Measurements from ENCODE around the gene DHDH. TPM values are rescaled to one million over a fixed set of nuclear protein-coding genes. Genes with fewer than 3 reads are reported as not detected.
A peak's percentile ranks its signal among the peaks of the same experiment; 100 is the strongest.

The DHDH gene
- total RNA-seq, 2 experiments from 2014 or later: not detected

- no TSS peak for BruUV-seq (replicated peaks)
- POLR2A ChIA-PET: interaction anchor here (0.6 to 1.5 kb wide), 8 partner anchors 11 to 292 kb away, joined by 3 to 9 read pairs (median 4); partner anchors contain the start of genes GYS1 and RUVBL2
Observed at GRCh38 chr19:48954595-48955307, 21.3 kb downstream of the DHDH start, which contains the start of gene BAX. Gene BAX (plus strand): TSS chr19:48954875. CDS start chr19:48954929, 54 bp downstream.

GRCh38 chr19:48955308-48955958 lies 21.9 kb downstream of the DHDH start:
- H3K4me1 ChIP-seq (ENCODE audit: insufficient read depth, low read length, poor library complexity, severe bottlenecking): peaks cover 18% of the 10 kb centered on the region
- ChIA-PET CTCF (ENCODE audit: unreplicated experiment) (interaction anchor here (0.6 kb wide), 1 partner anchor 679 kb away, joined by 3 read pairs; no protein-coding TSS in a partner anchor), POLR2A (interaction anchor here (0.6 to 1.5 kb wide), 2 partner anchors 24 to 38 kb away, joined by 5 to 6 read pairs; partner anchors contain the start of genes GYS1 and RUVBL2)
- H3K9me2 ChIP-seq (ENCODE audit: insufficient read depth, low read length): no peaks in the 10 kb centered on the region
- H3K27ac ChIP-seq (ENCODE audit: low read depth, low read length, poor library complexity, severe bottlenecking): peak overlapping the region; percentile 51
- H3K4me2 ChIP-seq (ENCODE audit: low read length): peak overlapping the region; percentile 100
- DNase-seq (ENCODE audit: low spot score): no peak
- H3K4me3 ChIP-seq (ENCODE audit: low read depth, low read length, poor library complexity, severe bottlenecking): peak overlapping the region; percentile 87
- no peak for TF ChIP-seq EZH2phosphoT487 (IDR thresholded peaks at IDR 0.05; ENCODE audit: borderline replicate concordance, low read depth, low read length)
- TF ChIP-seq CTCF (conservative IDR thresholded peaks at IDR 0.05; ENCODE audit: low read length): no peak
- no peaks in the 10 kb centered on the region for H4K20me1 ChIP-seq (ENCODE audit: insufficient read depth, low read length)
- H3K9me3 ChIP-seq (ENCODE audit: low read length): no peaks in the 10 kb centered on the region
- no peak overlapping the region; the same call in 1 of the 2 replicates for H2AFZ ChIP-seq (ENCODE audit: low read length)
- no TSS peak for BruUV-seq (replicated peaks)
- peaks cover 16% of the 10 kb centered on the region; the same call in 1 of the 2 replicates for H3K36me3 ChIP-seq (ENCODE audit: insufficient read depth, low read length)
- H3K79me2 ChIP-seq (ENCODE audit: insufficient read depth, low read depth, low read length): peaks cover 12% of the 10 kb centered on the region; the same call in 1 of the 2 replicates
- intact Hi-C loops (cut with micrococcal nuclease; ENCODE audit: unreplicated experiment): no loop called here

More at GRCh38 chr19:48954595-48955307, 21.3 kb downstream of the DHDH start, which contains the start of gene BAX:
- peak within 1 kb of the TSS; percentile 51 for H3K27ac ChIP-seq (ENCODE audit: low read depth, low read length, poor library complexity, severe bottlenecking)
- peaks cover 18% of the 10 kb centered on the region for H3K4me1 ChIP-seq (ENCODE audit: insufficient read depth, low read length, poor library complexity, severe bottlenecking)
- H3K4me3 ChIP-seq (ENCODE audit: low read depth, low read length, poor library complexity, severe bottlenecking): peak within 1 kb of the TSS; percentile 87
- H3K4me2 ChIP-seq (ENCODE audit: low read length): peak within 1 kb of the TSS; percentile 100
- peak; percentile 99 for DNase-seq (ENCODE audit: low spot score)
- no peaks in the 10 kb centered on the region for H4K20me1 ChIP-seq (ENCODE audit: insufficient read depth, low read length)
- TF ChIP-seq EZH2phosphoT487 (IDR thresholded peaks at IDR 0.05; ENCODE audit: borderline replicate concordance, low read depth, low read length) (no peak), CTCF (conservative IDR thresholded peaks at IDR 0.05; ENCODE audit: low read length) (no peak; the same call in 1 of the 2 replicates)
- intact Hi-C loops (cut with micrococcal nuclease; ENCODE audit: unreplicated experiment): no loop called here
- H2AFZ ChIP-seq (ENCODE audit: low read length): peak within 1 kb of the TSS; percentile 83
- H3K79me2 ChIP-seq (ENCODE audit: insufficient read depth, low read depth, low read length): peaks cover 12% of the 10 kb centered on the region; the same call in 1 of the 2 replicates
- no peaks in the 10 kb centered on the region for H3K9me2 ChIP-seq (ENCODE audit: insufficient read depth, low read length)
- peaks cover 16% of the 10 kb centered on the region; the same call in 1 of the 2 replicates for H3K36me3 ChIP-seq (ENCODE audit: insufficient read depth, low read length)
- CTCF ChIA-PET (ENCODE audit: unreplicated experiment): interaction anchor here (0.6 kb wide), 1 partner anchor 118 kb away, joined by 3 read pairs; no protein-coding TSS in a partner anchor
- no peaks in the 10 kb centered on the region for H3K9me3 ChIP-seq (ENCODE audit: low read length)
